NT2/D1 (cell line): Measurements from ENCODE around the gene REXO4.
A peak's percentile ranks its signal among the peaks of the same experiment; 100 is the strongest.

Source experiments
- DNase-seq: peaks from one replicate; pipeline ENCODE4 v3.0.0-alpha.2; 2011; ENCODE audit warnings: low read depth, low spot score
- H3K27me3 ChIP-seq: 2 replicates; pipeline ENCODE4 v1.6.0; 2011; ENCODE audit warnings: mild to moderate bottlenecking; ENCODE audit not compliant: insufficient read length, insufficient read depth
- H3K36me3 ChIP-seq: 2 replicates; pipeline ENCODE4 v1.6.1; 2011; ENCODE audit warnings: mild to moderate bottlenecking, low read length, mixed read lengths; ENCODE audit not compliant: insufficient read depth, insufficient read length
- H3K4me1 ChIP-seq: 2 replicates; pipeline ENCODE4 v1.5.1; 2011; ENCODE audit not compliant: insufficient read depth, insufficient read length
- H3K4me3 ChIP-seq: 2 replicates; pipeline ENCODE4 v1.5.1; 2011; ENCODE audit warnings: low read depth; ENCODE audit not compliant: insufficient read length
- H3K9ac ChIP-seq: 2 replicates; pipeline ENCODE4 v1.6.0; 2011; ENCODE audit warnings: low read depth; ENCODE audit not compliant: insufficient read length
- H3K9me3 ChIP-seq: 2 replicates; pipeline ENCODE4 v1.5.1; 2011; ENCODE audit warnings: mild to moderate bottlenecking, low read length; ENCODE audit not compliant: insufficient read depth
- SUZ12 ChIP-seq: IDR thresholded peaks from 2 replicates; pipeline ENCODE4 v1.6.1; 2011; ENCODE audit not compliant: insufficient read length, insufficient read depth; ENCODE audit errors: extremely low read depth
- YY1 ChIP-seq: IDR thresholded peaks from 2 replicates; pipeline ENCODE4 v1.6.1; 2011; ENCODE audit not compliant: insufficient read length, insufficient read depth
- ZNF274 ChIP-seq: IDR thresholded peaks from 2 replicates; pipeline ENCODE4 v1.6.1; 2011; ENCODE audit warnings: mild to moderate bottlenecking, low read depth, low read length

Gene REXO4

DNA sequence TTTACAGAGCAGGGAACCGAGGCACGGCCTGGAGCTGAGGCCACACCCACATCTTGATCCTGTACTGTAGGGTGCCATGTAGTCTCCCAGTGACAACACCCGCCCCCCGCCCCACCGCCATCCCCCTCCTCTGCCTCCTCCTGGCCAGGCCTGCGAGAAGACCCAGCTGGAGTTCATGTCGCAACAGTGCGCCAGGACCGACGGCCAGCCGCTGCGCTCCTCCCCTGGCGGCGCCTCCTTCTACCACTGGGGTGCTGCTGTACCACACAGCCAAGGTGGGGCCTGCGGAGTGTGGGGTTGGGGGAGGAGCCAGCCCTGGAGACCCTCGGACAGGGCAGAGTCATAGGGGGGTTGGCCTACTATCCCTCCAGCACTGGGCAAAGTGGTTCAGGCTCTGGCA is 18.9 kb upstream of the REXO4 start:
- H3K9me3 ChIP-seq: no peaks in the 10 kb centered on the region
- H3K27me3 ChIP-seq: no peaks in the 10 kb centered on the region
- TF ChIP-seq ZNF274 (no peak), YY1 (no peak), SUZ12 (no peak)

GRCh38 chr9:133433351-133433843 is 15.6 kb upstream of the REXO4 start:
- Histone ChIP-seq H3K9me3 (no peaks in the 10 kb centered on the region), H3K27me3 (peaks cover 4% of the 10 kb centered on the region), H3K36me3 (peaks cover 5% of the 10 kb centered on the region), H3K4me1 (peaks cover 2% of the 10 kb centered on the region), H3K9ac (no peak overlapping the region), H3K4me3 (no peak overlapping the region)
- no peak for DNase-seq
- TF ChIP-seq ZNF274: no peak
- TF ChIP-seq SUZ12: no peak
- no peak for TF ChIP-seq YY1

More for the DNA sequence above, 18.9 kb upstream of the REXO4 start:
- no peak overlapping the region for H3K4me3 ChIP-seq
- H3K9ac ChIP-seq: no peak overlapping the region
- no peak for DNase-seq
- H3K36me3 ChIP-seq: peaks cover 5% of the 10 kb centered on the region
- H3K4me1 ChIP-seq: peaks cover 2% of the 10 kb centered on the region

DNA sequence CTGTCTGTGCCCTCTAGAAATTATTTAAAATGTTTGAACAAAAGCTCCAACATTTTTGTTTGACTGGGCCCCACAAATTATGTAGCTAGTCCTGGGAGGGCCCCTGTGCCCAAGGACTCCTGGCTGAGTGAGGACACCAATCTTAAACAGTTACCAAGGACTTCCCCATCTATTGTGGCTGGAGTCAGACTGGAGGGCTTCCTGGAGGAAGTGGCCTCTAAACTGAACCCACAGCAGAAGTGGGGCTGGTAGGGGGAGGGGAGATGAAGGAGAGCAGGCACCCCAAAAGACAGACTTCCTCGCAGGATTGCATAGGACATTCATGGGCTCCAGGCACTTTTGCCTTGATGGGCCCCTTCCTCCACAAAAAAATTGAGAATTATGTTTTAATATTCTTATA is 12.4 kb upstream of the REXO4 start:
- H3K36me3 ChIP-seq: peaks cover 10% of the 10 kb centered on the region
- H3K4me3 ChIP-seq: peak overlapping the region; percentile 54
- H3K9me3 ChIP-seq: no peaks in the 10 kb centered on the region; the same call in 1 of the 2 replicates
- peak overlapping the region; percentile 82 for H3K9ac ChIP-seq
- TF ChIP-seq ZNF274 (no peak), SUZ12 (no peak), YY1 (no peak)
- no peak for DNase-seq
- H3K4me1 ChIP-seq: peaks cover 6% of the 10 kb centered on the region
- H3K27me3 ChIP-seq: peaks cover 4% of the 10 kb centered on the region

DNA sequence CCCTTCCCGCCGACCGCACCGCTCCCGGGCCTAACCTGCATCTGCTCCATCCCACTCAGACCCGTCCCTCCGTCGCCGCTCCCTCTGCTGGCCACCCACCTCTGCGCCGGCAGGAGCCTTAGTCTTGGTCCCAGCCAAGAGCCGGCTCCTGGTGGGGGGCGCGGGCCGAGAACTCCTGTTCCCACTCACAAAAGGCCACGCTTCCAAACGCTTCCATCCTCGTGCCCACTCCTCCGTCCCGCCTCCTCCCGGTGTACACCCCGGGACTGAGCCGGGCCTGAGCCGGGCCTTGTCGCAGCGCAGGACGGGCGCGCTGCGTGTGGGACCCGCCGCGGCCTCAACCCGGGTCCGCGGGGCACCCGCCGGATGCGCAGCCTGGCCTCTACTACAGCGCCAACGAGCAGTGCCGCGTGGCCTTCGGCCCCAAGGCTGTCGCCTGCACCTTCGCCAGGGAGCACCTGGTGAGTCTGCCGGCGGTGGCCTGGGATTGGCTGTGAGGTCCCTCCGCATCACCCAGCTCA is 11.9 kb upstream of the REXO4 start:
- peaks cover 4% of the 10 kb centered on the region for H3K27me3 ChIP-seq
- no peak for TF ChIP-seq SUZ12
- TF ChIP-seq ZNF274: no peak
- TF ChIP-seq YY1: no peak
- H3K36me3 ChIP-seq: peaks cover 13% of the 10 kb centered on the region
- peak overlapping the region; percentile 54 for H3K4me3 ChIP-seq
- H3K9me3 ChIP-seq: no peaks in the 10 kb centered on the region; the same call in 1 of the 2 replicates
- peak; percentile 64 for DNase-seq
- H3K4me1 ChIP-seq: peaks cover 6% of the 10 kb centered on the region
- peak overlapping the region; percentile 82 for H3K9ac ChIP-seq

DNA sequence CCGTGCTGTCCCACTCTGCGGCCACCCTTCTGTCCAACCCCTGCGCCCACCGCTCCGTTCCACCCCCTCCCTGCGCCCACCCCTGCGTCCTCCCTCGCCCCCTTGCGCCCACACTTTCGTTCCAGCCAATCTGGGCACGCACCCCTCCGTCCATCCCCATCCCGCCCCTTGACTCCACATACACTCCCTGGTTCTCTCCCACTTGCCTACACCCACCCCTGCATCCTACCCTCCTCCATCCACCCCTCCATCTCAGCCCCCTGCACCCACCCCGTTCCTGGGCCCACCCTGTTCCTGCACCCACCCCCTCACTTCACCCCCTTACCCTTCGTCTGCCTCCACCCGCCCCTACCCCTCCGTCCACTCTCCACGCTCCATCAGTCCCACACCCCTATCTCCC is 11.4 kb upstream of the REXO4 start:
- H3K4me3 ChIP-seq: peak overlapping the region; percentile 54
- H3K9me3 ChIP-seq: no peaks in the 10 kb centered on the region; the same call in 1 of the 2 replicates
- H3K9ac ChIP-seq: peak overlapping the region; percentile 82
- H3K27me3 ChIP-seq: peaks cover 4% of the 10 kb centered on the region
- TF ChIP-seq YY1: no peak
- TF ChIP-seq SUZ12: no peak
- TF ChIP-seq ZNF274: no peak
- peaks cover 6% of the 10 kb centered on the region for H3K4me1 ChIP-seq
- peaks cover 18% of the 10 kb centered on the region for H3K36me3 ChIP-seq
- no peak for DNase-seq

- Histone ChIP-seq H3K36me3 (peaks cover 18% of the 10 kb centered on the region), H3K4me3 (peak overlapping the region; percentile 32), H3K9ac (peak overlapping the region; percentile 67), H3K4me1 (peaks cover 6% of the 10 kb centered on the region), H3K27me3 (peaks cover 4% of the 10 kb centered on the region), H3K9me3 (no peaks in the 10 kb centered on the region; the same call in 1 of the 2 replicates)
- no peak for DNase-seq
- TF ChIP-seq YY1 (no peak), ZNF274 (no peak), SUZ12 (no peak)
Measured at GRCh38 chr9:133428617-133429101, 10.8 kb upstream of the REXO4 start.

- H3K4me3 ChIP-seq: peak overlapping the region; percentile 31
- peaks cover 18% of the 10 kb centered on the region for H3K36me3 ChIP-seq
- H3K9me3 ChIP-seq: no peaks in the 10 kb centered on the region; the same call in 1 of the 2 replicates
- peaks cover 4% of the 10 kb centered on the region for H3K27me3 ChIP-seq
- DNase-seq: no peak
- peak overlapping the region; percentile 81 for H3K9ac ChIP-seq
- TF ChIP-seq SUZ12 (no peak), ZNF274 (no peak), YY1 (no peak)
- peaks cover 6% of the 10 kb centered on the region for H3K4me1 ChIP-seq
Measured at GRCh38 chr9:133427658-133428348, 10.0 kb upstream of the REXO4 start.
